Measurements from ENCODE around the gene LRIG3.

LRIG3 gene

GRCh38 chr12:58961166-58961565 is 40.9 kb upstream of the LRIG3 start:
- Histone ChIP-seq H3K79me1 (ENCODE audit: low read depth, low read length) (no peaks in the 10 kb centered on the region), H2AK5ac (ENCODE audit: low read depth, low read length) (no peak overlapping the region), H3K9ac (ENCODE audit: low read depth, low read length, poor library complexity) (no peak overlapping the region), H3K27me3 (ENCODE audit: control insufficient read depth in 3 of 3, insufficient read depth in 3 of 3, low read depth in 1 of 3, low read length in 3 of 3) (no peaks in the 10 kb centered on the region), H3K14ac (ENCODE audit: low read length) (no peak overlapping the region), H2AFZ (ENCODE audit: low read length) (peak overlapping the region; percentile 66), H3K4me1 (ENCODE audit: control insufficient read depth in 2 of 2, insufficient read depth in 1 of 2, low read depth in 1 of 2, low read length in 2 of 2) (peaks cover 5 to 6% of the 10 kb centered on the region in 2 donors), H3K9me3 (replicated peaks in 1 of 2; ENCODE audit: control insufficient read depth in 2 of 2, insufficient read depth in 1 of 2, low read depth in 1 of 2, low read length in 2 of 2) (no peaks in the 10 kb centered on the region), H3K4ac (ENCODE audit: low read length) (no peak overlapping the region), H3K18ac (ENCODE audit: low read length) (no peak overlapping the region), H4K91ac (ENCODE audit: low read depth, low read length, poor library complexity) (no peak overlapping the region), H2BK120ac (ENCODE audit: low read depth, low read length) (no peak overlapping the region), H4K8ac (ENCODE audit: low read depth, low read length) (no peak overlapping the region), H2BK12ac (ENCODE audit: low read length) (no peak overlapping the region), H3K36me3 (replicated peaks in 1 of 2; ENCODE audit: control insufficient read depth in 2 of 2, insufficient read depth in 2 of 2, low read length in 2 of 2) (no peaks in the 10 kb centered on the region), H3K4me3 (ENCODE audit: low read length in 2 of 2) (no peak overlapping the region), H3K4me2 (ENCODE audit: insufficient read depth, low read length, poor library complexity, severe bottlenecking) (no peak overlapping the region), H2BK5ac (ENCODE audit: low read length) (no peak overlapping the region), H3K27ac (replicated peaks; ENCODE audit: low read length) (peak overlapping the region; percentile 22), H3K23ac (ENCODE audit: low read depth, low read length, poor library complexity) (no peak overlapping the region), H2BK15ac (ENCODE audit: low read length) (no peak overlapping the region)
- DNase-seq (ENCODE audit: low spot score), result no peak
- no CpG with 5 or more reads among the region's 3 CpGs for WGBS, 2 donors (ENCODE audit: extremely low coverage in 2 of 2, insufficient read length in 2 of 2, insufficient replicate concordance in 1 of 2)

- Histone ChIP-seq H3K9ac (ENCODE audit: low read depth, low read length, poor library complexity) (no peak overlapping the region), H3K9me3 (replicated peaks in 1 of 2; ENCODE audit: control insufficient read depth in 2 of 2, insufficient read depth in 1 of 2, low read depth in 1 of 2, low read length in 2 of 2) (no peaks in the 10 kb centered on the region), H4K91ac (ENCODE audit: low read depth, low read length, poor library complexity) (no peak overlapping the region), H4K8ac (ENCODE audit: low read depth, low read length) (no peak overlapping the region), H2AFZ (ENCODE audit: low read length) (no peak overlapping the region), H3K4me3 (ENCODE audit: low read length in 2 of 2) (no peak overlapping the region), H2BK15ac (ENCODE audit: low read length) (no peak overlapping the region), H3K79me1 (ENCODE audit: low read depth, low read length) (no peaks in the 10 kb centered on the region), H3K14ac (ENCODE audit: low read length) (no peak overlapping the region), H3K4ac (ENCODE audit: low read length) (no peak overlapping the region), H2BK12ac (ENCODE audit: low read length) (peak overlapping the region; percentile 18), H3K18ac (ENCODE audit: low read length) (no peak overlapping the region), H2BK120ac (ENCODE audit: low read depth, low read length) (no peak overlapping the region), H3K27me3 (ENCODE audit: control insufficient read depth in 3 of 3, insufficient read depth in 3 of 3, low read depth in 1 of 3, low read length in 3 of 3) (no peaks in the 10 kb centered on the region), H2AK5ac (ENCODE audit: low read depth, low read length) (no peak overlapping the region), H3K4me2 (ENCODE audit: insufficient read depth, low read length, poor library complexity, severe bottlenecking) (no peak overlapping the region), H3K27ac (replicated peaks; ENCODE audit: low read length) (no peak overlapping the region), H3K23ac (ENCODE audit: low read depth, low read length, poor library complexity) (no peak overlapping the region), H3K36me3 (replicated peaks in 1 of 2; ENCODE audit: control insufficient read depth in 2 of 2, insufficient read depth in 2 of 2, low read length in 2 of 2) (no peaks in the 10 kb centered on the region), H2BK5ac (ENCODE audit: low read length) (no peak overlapping the region), H3K4me1 (ENCODE audit: control insufficient read depth in 2 of 2, insufficient read depth in 1 of 2, low read depth in 1 of 2, low read length in 2 of 2) (peaks cover 5 to 6% of the 10 kb centered on the region in 2 donors)
- DNase-seq (ENCODE audit: low spot score), result no peak
- WGBS, 2 donors (ENCODE audit: extremely low coverage in 2 of 2, insufficient read length in 2 of 2, insufficient replicate concordance in 1 of 2), result no CpG with 5 or more reads among the region's 1 CpG
Measured at GRCh38 chr12:58959639-58960300, 39.5 kb upstream of the LRIG3 start.

GRCh38 chr12:58957298-58957697 is 37.0 kb upstream of the LRIG3 start:
- H3K18ac ChIP-seq (ENCODE audit: low read length), result no peak overlapping the region
- no CpG with 5 or more reads among the region's 4 CpGs for WGBS, 2 donors (ENCODE audit: extremely low coverage in 2 of 2, insufficient read length in 2 of 2, insufficient replicate concordance in 1 of 2)
- no peak overlapping the region for H3K9ac ChIP-seq (ENCODE audit: low read depth, low read length, poor library complexity)
- no peaks in the 10 kb centered on the region for H3K36me3 ChIP-seq (replicated peaks in 1 of 2; ENCODE audit: control insufficient read depth in 2 of 2, insufficient read depth in 2 of 2, low read length in 2 of 2)
- DNase-seq (ENCODE audit: low spot score), result no peak
- no peak overlapping the region for H3K14ac ChIP-seq (ENCODE audit: low read length)
- H2AFZ ChIP-seq (ENCODE audit: low read length), result no peak overlapping the region
- no peaks in the 10 kb centered on the region for H3K9me3 ChIP-seq (replicated peaks in 1 of 2; ENCODE audit: control insufficient read depth in 2 of 2, insufficient read depth in 1 of 2, low read depth in 1 of 2, low read length in 2 of 2)
- peak overlapping the region; percentile 23 for H4K8ac ChIP-seq (ENCODE audit: low read depth, low read length)
- H3K79me1 ChIP-seq (ENCODE audit: low read depth, low read length), result no peaks in the 10 kb centered on the region
- no peak overlapping the region for H2BK15ac ChIP-seq (ENCODE audit: low read length)
- H3K27ac ChIP-seq (replicated peaks; ENCODE audit: low read length), result peak overlapping the region; percentile 36
- no peak overlapping the region for H3K4me2 ChIP-seq (ENCODE audit: insufficient read depth, low read length, poor library complexity, severe bottlenecking)
- no peak overlapping the region for H4K91ac ChIP-seq (ENCODE audit: low read depth, low read length, poor library complexity)
- no peak overlapping the region for H2BK12ac ChIP-seq (ENCODE audit: low read length)
- no peak overlapping the region for H2AK5ac ChIP-seq (ENCODE audit: low read depth, low read length)
- H3K23ac ChIP-seq (ENCODE audit: low read depth, low read length, poor library complexity), result no peak overlapping the region
- H2BK5ac ChIP-seq (ENCODE audit: low read length), result no peak overlapping the region
- H3K4me3 ChIP-seq (ENCODE audit: low read length in 2 of 2), result no peak overlapping the region
- peaks cover 5 to 6% of the 10 kb centered on the region in 2 donors for H3K4me1 ChIP-seq (ENCODE audit: control insufficient read depth in 2 of 2, insufficient read depth in 1 of 2, low read depth in 1 of 2, low read length in 2 of 2)
- no peak overlapping the region for H3K4ac ChIP-seq (ENCODE audit: low read length)
- no peaks in the 10 kb centered on the region for H3K27me3 ChIP-seq (ENCODE audit: control insufficient read depth in 3 of 3, insufficient read depth in 3 of 3, low read depth in 1 of 3, low read length in 3 of 3)
- H2BK120ac ChIP-seq (ENCODE audit: low read depth, low read length), result no peak overlapping the region

- no peak for DNase-seq (ENCODE audit: low spot score)
- Histone ChIP-seq H2BK15ac (ENCODE audit: low read length) (no peak overlapping the region), H3K18ac (ENCODE audit: low read length) (no peak overlapping the region), H3K23ac (ENCODE audit: low read depth, low read length, poor library complexity) (no peak overlapping the region), H4K91ac (ENCODE audit: low read depth, low read length, poor library complexity) (no peak overlapping the region), H2BK12ac (ENCODE audit: low read length) (no peak overlapping the region), H3K27me3 (ENCODE audit: control insufficient read depth in 3 of 3, insufficient read depth in 3 of 3, low read depth in 1 of 3, low read length in 3 of 3) (no peaks in the 10 kb centered on the region), H3K9me3 (replicated peaks in 1 of 2; ENCODE audit: control insufficient read depth in 2 of 2, insufficient read depth in 1 of 2, low read depth in 1 of 2, low read length in 2 of 2) (no peaks in the 10 kb centered on the region), H3K36me3 (replicated peaks in 1 of 2; ENCODE audit: control insufficient read depth in 2 of 2, insufficient read depth in 2 of 2, low read length in 2 of 2) (no peaks in the 10 kb centered on the region), H2AK5ac (ENCODE audit: low read depth, low read length) (no peak overlapping the region), H3K14ac (ENCODE audit: low read length) (no peak overlapping the region), H3K9ac (ENCODE audit: low read depth, low read length, poor library complexity) (no peak overlapping the region), H3K27ac (replicated peaks; ENCODE audit: low read length) (peak overlapping the region; percentile 37), H2BK120ac (ENCODE audit: low read depth, low read length) (no peak overlapping the region), H3K4me2 (ENCODE audit: insufficient read depth, low read length, poor library complexity, severe bottlenecking) (no peak overlapping the region), H2BK5ac (ENCODE audit: low read length) (no peak overlapping the region), H3K4ac (ENCODE audit: low read length) (no peak overlapping the region), H3K4me1 (ENCODE audit: control insufficient read depth in 2 of 2, insufficient read depth in 1 of 2, low read depth in 1 of 2, low read length in 2 of 2) (peaks cover 0 to 6% of the 10 kb centered on the region in 2 donors), H3K4me3 (ENCODE audit: low read length in 2 of 2) (no peak overlapping the region), H4K8ac (ENCODE audit: low read depth, low read length) (no peak overlapping the region), H3K79me1 (ENCODE audit: low read depth, low read length) (no peaks in the 10 kb centered on the region), H2AFZ (ENCODE audit: low read length) (no peak overlapping the region)
- no CpG with 5 or more reads among the region's 1 CpG for WGBS, 2 donors (ENCODE audit: extremely low coverage in 2 of 2, insufficient read length in 2 of 2, insufficient replicate concordance in 1 of 2)
Measured at GRCh38 chr12:58955849-58956248, 35.5 kb upstream of the LRIG3 start.
